HepG2 (cell line): ENCODE results near the gene ANKRD11. TPM values are rescaled to one million over a fixed set of nuclear protein-coding genes. Genes with fewer than 3 reads are reported as not detected.

Source experiments
- AHR ChIP-seq: IDR thresholded peaks from 2 replicates; pipeline ENCODE4 v1.6.1; 2018; ENCODE audit warnings: missing genetic modification reagents, missing compliant biosample characterization
- CTCF ChIP-seq: sonication (generic); formaldehyde crosslinking; IDR thresholded peaks from 2 replicates; pipeline ENCODE4 v1.5.0; 2020; ENCODE audit warnings: mild to moderate bottlenecking, missing genetic modification reagents, moderate library complexity
- NCOR1 ChIP-seq: fragments of 200-600 bp; sonication (generic); IDR thresholded peaks from 2 replicates; pipeline ENCODE4 v1.7.0; 2017; ENCODE audit warnings: antibody characterized with exemption, low read length, borderline replicate concordance
- NFRKB ChIP-seq: fragments of 450-650 bp; IDR thresholded peaks from 2 replicates; pipeline ENCODE4 v1.6.1; 2017
- POGK ChIP-seq: sonication (generic); formaldehyde crosslinking; conservative IDR thresholded peaks from 2 replicates; pipeline ENCODE4 v1.8.0; 2022; ENCODE audit warnings: mild to moderate bottlenecking, moderate library complexity, missing genetic modification reagents
- PRPF4 ChIP-seq: fragments of 200-400 bp; formaldehyde crosslinking; IDR thresholded peaks from 2 replicates; pipeline ENCODE4 v1.6.1; 2016; ENCODE audit warnings: low read length, low read depth; ENCODE audit not compliant: poor library complexity, severe bottlenecking
- TRIM22 ChIP-seq: fragments of 450-650 bp; IDR thresholded peaks from 2 replicates; pipeline ENCODE4 v1.6.1; 2017
- ZBTB38 ChIP-seq: sonication (generic); formaldehyde crosslinking; IDR thresholded peaks from 2 replicates; pipeline ENCODE4 v1.5.1; 2020; ENCODE audit warnings: mild to moderate bottlenecking, missing genetic modification reagents
- polyA plus RNA-seq, 8 experiments: library from polyadenylated mRNA; depleted of rRNA in 3 of 8; stranded (reverse) in 7 of 8; unstranded in 1 of 8; fragments of >200 nt; fragmentation: Illumina TruSeq in 4 of 8; extraction: Trizol in 4 of 8; gene quantifications; 2 replicates each; pipeline versions ENCODE4 v1.2.1 to v1.2.3, GENCODE V29; 2011 to 2016; ENCODE audit warnings: low read depth in 4 of 8, missing spikeins in 1 of 8, mixed read lengths in 1 of 8; ENCODE audit not compliant: insufficient read depth in 1 of 8
- total RNA-seq, 5 experiments: library from RNA; depleted of rRNA; stranded (reverse); fragments of >200 nt; fragmentation: Illumina TruSeq; extraction: Trizol; gene quantifications; 2 replicates each; pipeline ENCODE4 v1.2.3, GENCODE V29; 2016; ENCODE audit warnings: low read depth in 1 of 5

Gene ANKRD11
- total and polyA plus RNA-seq, 2 of the 13 experiments (the other 11 are each of a cell fraction or from before 2014, with no cell fraction given) = 21.4 to 38.4 TPM

GRCh38 chr16:89374393-89374960, 115.9 kb downstream of the ANKRD11 start (continued):
- TF ChIP-seq ZBTB38 (CRISPR knock-in tag) = peak; percentile 98
- no peak for TF ChIP-seq NCOR1
- TF ChIP-seq TRIM22 = no peak
- TF ChIP-seq POGK (CRISPR knock-in tag) = 0 out of 2 replicates have a peak, but pooled peaks have one; percentile 18
- peak; percentile 49 for TF ChIP-seq PRPF4
- TF ChIP-seq NFRKB = no peak
- TF ChIP-seq AHR (CRISPR knock-in tag) = no peak
- TF ChIP-seq CTCF (CRISPR knock-in tag) = 0 out of 2 replicates have a peak, but pooled peaks have one; percentile 17
- TF ChIP-seq, all 625 proteins: peak for 6
